GM23338 (cell line): ENCODE data around the gene WWC1.

ENCODE experiments used
- CREB1 ChIP-seq: fragments of 250-450 bp; sonication (Bioruptor Pico); IDR thresholded peaks from 2 replicates; pipeline ENCODE4 v1.5.0; 2020; ENCODE audit warnings: low read depth, mild to moderate bottlenecking, moderate library complexity
- CTCF ChIP-seq, 2 experiments: fragments of 200-600 bp in 1 of 2; sonication (generic) in 1 of 2; conservative IDR thresholded peaks; 2 replicates each; pipeline versions ENCODE4 v1.5.1 to v1.6.1; 2016 to 2017; ENCODE audit warnings: antibody characterized with exemption in 2 of 2, low read depth in 2 of 2, mild to moderate bottlenecking in 2 of 2, moderate library complexity in 1 of 2
- ETS1 ChIP-seq: IDR thresholded peaks from 2 replicates; pipeline ENCODE4 v1.6.1; 2016; ENCODE audit warnings: antibody characterized with exemption
- EZH2 ChIP-seq: fragments of 200-600 bp; sonication (generic); IDR thresholded peaks from one replicate; pipeline ENCODE4 v1.8.0; 2017; ENCODE audit warnings: antibody characterized with exemption, mild to moderate bottlenecking, low read depth; ENCODE audit not compliant: unreplicated experiment
- EZH2phosphoT487 ChIP-seq: fragments of 200-600 bp; sonication (generic); IDR thresholded peaks from one replicate; pipeline ENCODE4 v1.8.1; 2018; ENCODE audit warnings: antibody characterized with exemption; ENCODE audit not compliant: unreplicated experiment
- JUNB ChIP-seq: IDR thresholded peaks from one replicate; pipeline ENCODE4 v1.6.1; 2016; ENCODE audit warnings: antibody characterized with exemption; ENCODE audit not compliant: unreplicated experiment
- NANOG ChIP-seq: IDR thresholded peaks from 2 replicates; pipeline ENCODE4 v1.6.1; 2016; ENCODE audit warnings: antibody characterized with exemption, borderline replicate concordance
- POLR2AphosphoS5 ChIP-seq: IDR thresholded peaks from 2 replicates; pipeline ENCODE4 v1.6.1; 2016; ENCODE audit warnings: antibody characterized with exemption, low read depth
- REST ChIP-seq: IDR thresholded peaks from one replicate; pipeline ENCODE4 v1.6.1; 2018; ENCODE audit warnings: antibody characterized with exemption; ENCODE audit not compliant: unreplicated experiment
- STAT1 ChIP-seq: IDR thresholded peaks from one replicate; pipeline ENCODE4 v1.6.1; 2016; ENCODE audit warnings: antibody characterized with exemption; ENCODE audit not compliant: unreplicated experiment
- ZNF114 ChIP-seq: fragments of 250-450 bp; sonication (Bioruptor Pico); IDR thresholded peaks from 2 replicates; pipeline ENCODE4 v1.5.0; 2020; ENCODE audit warnings: mild to moderate bottlenecking, moderate library complexity

DNA sequence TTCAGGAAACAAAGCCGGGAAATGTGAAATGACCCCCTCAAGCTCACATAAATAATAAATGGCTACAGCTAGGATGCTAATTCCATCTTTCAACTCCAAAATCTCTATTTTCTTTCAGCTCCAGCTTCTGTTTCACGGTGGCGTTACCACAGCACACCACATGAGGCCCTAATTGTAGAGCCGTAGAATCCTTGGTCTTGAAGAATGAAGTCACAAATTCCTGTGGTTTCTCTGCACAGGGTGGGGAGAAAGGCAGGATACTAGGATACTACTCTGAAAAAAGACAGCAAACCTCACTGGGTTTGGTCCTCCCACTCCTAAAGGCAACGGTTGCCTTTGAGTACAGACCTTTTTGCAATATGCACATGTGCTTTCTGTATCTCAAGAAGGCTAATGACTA, 180.9 kb downstream of the WWC1 start:
- TF ChIP-seq CTCF (conservative IDR thresholded peaks at IDR 0.05; ENCODE audit: low read depth in 2 of 2) (no peak), JUNB (no peak), EZH2phosphoT487 (no peak), REST (no peak), EZH2 (no peak), POLR2AphosphoS5 (no peak), CREB1 (CRISPR knock-in tag) (no peak), NANOG (no peak), STAT1 (no peak), ETS1 (no peak), ZNF114 (no peak)
